Stimulated activated CD4-positive, alpha-beta T cell treated with anti-CD3 and anti-CD28 coated beads, Interleukin-2, amount 100 ng/mL, for 24 hours (primary cell): Measurements from ENCODE around the gene TECPR2.
"Not testable (repeated sequence)": the region's sequence is repeated elsewhere in the genome, so short reads cannot be mapped to it uniquely, and the experiment has no call there.

Experiments used
- DNase-seq, 2 donors: peaks; one replicate each; pipeline ENCODE4 v3.0.0-alpha.2; 2020

The TECPR2 gene

GRCh38 chr14:102333390-102333789 is 29.4 kb upstream of the TECPR2 start:
- DNase-seq = no peak

GRCh38 chr14:102333795-102334705 is 28.7 kb upstream of the TECPR2 start:
- no peak for DNase-seq

- DNase-seq = no peak
Measured at GRCh38 chr14:102335163-102335562, 27.6 kb upstream of the TECPR2 start.

- no peak for DNase-seq
Measured at GRCh38 chr14:102338724-102339123, 24.0 kb upstream of the TECPR2 start.

GRCh38 chr14:102341566-102341965 is 21.2 kb upstream of the TECPR2 start:
- DNase-seq = no peak

- no peak for DNase-seq
Measured at GRCh38 chr14:102342238-102342637, 20.5 kb upstream of the TECPR2 start.

- no peak for DNase-seq
Measured at GRCh38 chr14:102344084-102344483, 18.7 kb upstream of the TECPR2 start.

GRCh38 chr14:102344485-102344884 is 18.3 kb upstream of the TECPR2 start:
- DNase-seq = no peak

- no peak for DNase-seq
Measured at GRCh38 chr14:102345232-102345631, 17.5 kb upstream of the TECPR2 start.

- no peak for DNase-seq
Measured at GRCh38 chr14:102346645-102347044, 16.1 kb upstream of the TECPR2 start.

GRCh38 chr14:102348376-102348775 is 14.4 kb upstream of the TECPR2 start:
- no peak for DNase-seq

- no peak for DNase-seq
Measured at GRCh38 chr14:102351023-102351422, 11.7 kb upstream of the TECPR2 start.

- DNase-seq = not testable (repeated sequence)
Measured at GRCh38 chr14:102351593-102351992, 11.1 kb upstream of the TECPR2 start.

GRCh38 chr14:102352213-102352612 is 10.5 kb upstream of the TECPR2 start:
- DNase-seq = no peak

- no peak for DNase-seq
Measured at GRCh38 chr14:102353126-102353619, 9.6 kb upstream of the TECPR2 start.

GRCh38 chr14:102356280-102356679 is 6.5 kb upstream of the TECPR2 start:
- DNase-seq = no peak

GRCh38 chr14:102359341-102359740 is 3.4 kb upstream of the TECPR2 start:
- no peak for DNase-seq

GRCh38 chr14:102360388-102360787 is 2.4 kb upstream of the TECPR2 start:
- no peak for DNase-seq

GRCh38 chr14:102362084-102362483 is 657 bp upstream of the TECPR2 start:
- peak; percentile 57 to 68 for DNase-seq

GRCh38 chr14:102363182-102363943 is 622 bp downstream of the TECPR2 start:
- DNase-seq = peak; percentile 40 to 44

- DNase-seq = no peak
Measured at GRCh38 chr14:102370305-102370809, 7.6 kb downstream of the TECPR2 start.

GRCh38 chr14:102371361-102371760 is 8.6 kb downstream of the TECPR2 start:
- DNase-seq = no peak

- DNase-seq = no peak
Measured at GRCh38 chr14:102373110-102373509, 10.4 kb downstream of the TECPR2 start.

- DNase-seq = no peak
Measured at GRCh38 chr14:102374264-102374663, 11.5 kb downstream of the TECPR2 start.
